ENCODE measurements around the gene PTK7. TPM values are rescaled to one million over a fixed set of nuclear protein-coding genes. Genes with fewer than 3 reads are reported as not detected.
A peak's percentile ranks its signal among the peaks of the same experiment; 100 is the strongest.

PTK7 gene
- polyA plus RNA-seq, 4 donors = 234 to 249 (median 244) TPM

- DNase-seq (ENCODE audit: low read depth in 4 of 4, low spot score in 3 of 4) = no peak
Observed at GRCh38 chr6:43141644-43142043, 65.5 kb downstream of the PTK7 start.

GRCh38 chr6:43142101-43142500, 66.0 kb downstream of the PTK7 start:
- no peak for DNase-seq (ENCODE audit: low read depth in 4 of 4, low spot score in 3 of 4)

- DNase-seq (ENCODE audit: low read depth in 4 of 4, low spot score in 3 of 4) = peak; percentile 77 to 87 (median 79)
Observed at GRCh38 chr6:43143235-43144128, 67.4 kb downstream of the PTK7 start.

GRCh38 chr6:43144879-43145278, 68.8 kb downstream of the PTK7 start:
- no peak for DNase-seq (ENCODE audit: low read depth in 4 of 4, low spot score in 3 of 4)

- no peak for DNase-seq (ENCODE audit: low read depth in 4 of 4, low spot score in 3 of 4)
Observed at GRCh38 chr6:43146261-43146660, 70.1 kb downstream of the PTK7 start.

- DNase-seq (ENCODE audit: low read depth in 4 of 4, low spot score in 3 of 4) = no peak
Observed at GRCh38 chr6:43146709-43147688, 70.9 kb downstream of the PTK7 start.

- no peak for DNase-seq (ENCODE audit: low read depth in 4 of 4, low spot score in 3 of 4)
Observed at GRCh38 chr6:43147691-43148477, 71.8 kb downstream of the PTK7 start.

- DNase-seq (ENCODE audit: low read depth in 4 of 4, low spot score in 3 of 4) = no peak
Observed at GRCh38 chr6:43149265-43149664, 73.2 kb downstream of the PTK7 start.

- DNase-seq (ENCODE audit: low read depth in 4 of 4, low spot score in 3 of 4) = no peak
Observed at GRCh38 chr6:43150051-43150751, 74.1 kb downstream of the PTK7 start.

GRCh38 chr6:43159599-43159998, 83.5 kb downstream of the PTK7 start:
- no peak for DNase-seq (ENCODE audit: low read depth in 4 of 4, low spot score in 3 of 4)

GRCh38 chr6:43163899-43164298, 87.8 kb downstream of the PTK7 start:
- no peak for DNase-seq (ENCODE audit: low read depth in 4 of 4, low spot score in 3 of 4)

GRCh38 chr6:43170417-43170930, 94.4 kb downstream of the PTK7 start:
- DNase-seq (ENCODE audit: low read depth in 4 of 4, low spot score in 3 of 4) = peak; percentile 52 to 65 (median 59)

- peak; percentile 99 to 100 (median 99) for DNase-seq (ENCODE audit: low read depth in 4 of 4, low spot score in 3 of 4)
Observed at GRCh38 chr6:43170931-43171706, 95.0 kb downstream of the PTK7 start, which contains the start of gene SRF. SRF (plus strand) TSS chr6:43171269; CDS start chr6:43171657, 388 bp downstream.

- DNase-seq (ENCODE audit: low read depth in 4 of 4, low spot score in 3 of 4) = no peak
Observed at GRCh38 chr6:43171707-43172103, 95.6 kb downstream of the PTK7 start.

- DNase-seq (ENCODE audit: low read depth in 4 of 4, low spot score in 3 of 4) = peak in 1 of 4 donors; percentile 28
Observed at GRCh38 chr6:43172104-43173007, 96.2 kb downstream of the PTK7 start.

GRCh38 chr6:43173591-43174262, 97.6 kb downstream of the PTK7 start:
- DNase-seq (ENCODE audit: low read depth in 4 of 4, low spot score in 3 of 4) = no peak

Measured in right renal pelvis (tissue), 4 donors.